Keratinocyte (primary cell): ENCODE data around the gene NOTUM. TPM values are rescaled to one million over a fixed set of nuclear protein-coding genes. Genes with fewer than 3 reads are reported as not detected.

Experiments used
- DNase-seq: peaks from one replicate; pipeline ENCODE4 v3.0.0-alpha.2; 2011; ENCODE audit warnings: low read depth, missing footprints, low spot score
- FAIRE-seq: peaks from 2 replicates; lab custom pipeline; 2011; peaks lifted over from hg19 to GRCh38; lab: Jason Lieb, UNC
- H2AFZ ChIP-seq: 2 replicates; pipeline ENCODE4 v1.6.0; 2012; ENCODE audit warnings: low read length, control low read depth, inconsistent platforms; ENCODE audit not compliant: control insufficient read depth
- H3K27ac ChIP-seq: 2 replicates; pipeline ENCODE4 v1.5.1; 2011; ENCODE audit warnings: low read length; ENCODE audit not compliant: control insufficient read depth, insufficient read depth
- H3K27me3 ChIP-seq: 3 replicates; pipeline ENCODE4 v1.6.0; 2011; ENCODE audit warnings: low read length; ENCODE audit not compliant: control insufficient read depth, insufficient read depth; ENCODE audit errors: extremely low read depth
- H3K36me3 ChIP-seq, 2 experiments: 2 replicates in 1 of 2; 3 replicates in 1 of 2; pipeline ENCODE4 v1.5.1; 2011; ENCODE audit warnings: low read length in 2 of 2, mild to moderate bottlenecking in 1 of 2; ENCODE audit not compliant: control insufficient read depth in 2 of 2, insufficient read depth in 2 of 2; ENCODE audit errors: extremely low read depth in 1 of 2
- H3K4me1 ChIP-seq: 3 replicates; pipeline ENCODE4 v1.5.1; 2011; ENCODE audit warnings: low read length; ENCODE audit not compliant: control insufficient read depth, insufficient read depth; ENCODE audit errors: extremely low read depth
- H3K4me2 ChIP-seq: 3 replicates; pipeline ENCODE4 v1.6.0; 2011; ENCODE audit warnings: low read depth, low read length; ENCODE audit not compliant: control insufficient read depth, insufficient read depth; ENCODE audit errors: extremely low read depth
- H3K4me3 ChIP-seq, 3 experiments: fragments of 200-600 bp in 1 of 3; sonication (generic) in 1 of 3; 2 replicates in 2 of 3; 3 replicates in 1 of 3; pipeline ENCODE4 v1.5.1; 2011 to 2016; ENCODE audit warnings: low read length in 3 of 3, mild to moderate bottlenecking in 3 of 3, control low read depth in 2 of 3, inconsistent platforms in 1 of 3, low read depth in 1 of 3, mixed read lengths in 1 of 3, mixed run types in 1 of 3, moderate library complexity in 1 of 3; ENCODE audit not compliant: control insufficient read depth in 2 of 3, insufficient read depth in 2 of 3; ENCODE audit errors: extremely low read depth in 1 of 3
- H3K79me2 ChIP-seq: 2 replicates; pipeline ENCODE4 v1.6.0; 2012; ENCODE audit warnings: low read length; ENCODE audit not compliant: control insufficient read depth, insufficient read depth
- H3K9ac ChIP-seq: 3 replicates; pipeline ENCODE4 v1.6.0; 2011; ENCODE audit warnings: low read length; ENCODE audit not compliant: control insufficient read depth, insufficient read depth; ENCODE audit errors: extremely low read depth
- H3K9me1 ChIP-seq: 3 replicates; pipeline ENCODE4 v1.6.0; 2011; ENCODE audit warnings: low read length; ENCODE audit not compliant: control insufficient read depth, insufficient read depth; ENCODE audit errors: extremely low read depth
- H3K9me3 ChIP-seq: 2 replicates; pipeline ENCODE4 v1.5.1; 2012; ENCODE audit warnings: low read depth, low read length; ENCODE audit not compliant: control insufficient read depth
- H4K20me1 ChIP-seq: 3 replicates; pipeline ENCODE4 v1.6.0; 2011; ENCODE audit warnings: low read length; ENCODE audit not compliant: control insufficient read depth, insufficient read depth; ENCODE audit errors: extremely low read depth
- CTCF ChIP-seq, 3 experiments: IDR thresholded peaks in 1 of 3; conservative IDR thresholded peaks in 1 of 3; optimal IDR thresholded peaks in 1 of 3; 2 replicates in 2 of 3; 3 replicates in 1 of 3; pipeline versions ENCODE3 to v1.5.1; 2011; ENCODE audit warnings: low read length in 3 of 3, mild to moderate bottlenecking in 3 of 3, moderate library complexity in 2 of 3, control low read depth in 1 of 3, inconsistent platforms in 1 of 3; ENCODE audit not compliant: insufficient read depth in 2 of 3; ENCODE audit errors: extremely low read depth in 1 of 3
- EZH2 ChIP-seq: IDR thresholded peaks from one replicate; pipeline ENCODE4 v1.6.1; 2012; ENCODE audit warnings: inconsistent platforms, mild to moderate bottlenecking, low read length, moderate library complexity
- dilution Hi-C: fragments of 300-500 bp; cut with MboI; formaldehyde crosslinking; loops from one replicate; pipeline ENCODE4 v1.7.0; 2020; ENCODE audit warnings: low sequenced_read_pairs; ENCODE audit not compliant: extremely low pct_ligation_motif_present
- polyA plus RNA-seq, 5 experiments: library from polyadenylated mRNA; depleted of rRNA in 3 of 5; stranded (reverse) in 3 of 5; stranded (forward) in 1 of 5; unstranded in 1 of 5; fragments of >200 nt; gene quantifications; 1 replicate in 1 of 5; 2 replicates in 3 of 5; 3 replicates in 1 of 5; pipeline versions ENCODE4 v1.2.1 to v1.2.3, GENCODE V29; 2011 to 2012; ENCODE audit warnings: missing spikeins in 2 of 5, low read depth in 1 of 5, low replicate concordance in 1 of 5

NOTUM gene
- polyA plus RNA-seq, 1 donor (not counting 4 experiments of a cell fraction or from before 2014, with no cell fraction given), result not detected

- Histone ChIP-seq H2AFZ (no peak overlapping the region), H3K79me2 (no peaks in the 10 kb centered on the region), H3K4me2 (peak overlapping the region; percentile 79), H3K27ac (no peak overlapping the region), H3K9me1 (no peaks in the 10 kb centered on the region), H3K36me3 (peaks cover 0 to 4% of the 10 kb centered on the region in 2 experiments), H3K27me3 (no peaks in the 10 kb centered on the region), H3K4me3 (peak overlapping the region in 2 of 3 experiments; percentile 20 to 87), H3K9me3 (no peaks in the 10 kb centered on the region), H4K20me1 (no peaks in the 10 kb centered on the region), H3K9ac (no peak overlapping the region), H3K4me1 (peaks cover 14% of the 10 kb centered on the region)
- TF ChIP-seq EZH2 (no peak), CTCF (optimal IDR thresholded peaks at IDR 0.05 in 1 of 3, IDR thresholded peaks at IDR 0.05 in 1 of 3, conservative IDR thresholded peaks at IDR 0.05 in 1 of 3; ENCODE audit: extremely low read depth in 1 of 3, insufficient read depth in 2 of 3, low read length in 3 of 3) (no peak)
- FAIRE-seq (no peak), DNase-seq (no peak)
- dilution Hi-C loops, result no loop called here
Measured at GRCh38 chr17:81978524-81979298, 17.7 kb upstream of the NOTUM start.

- DNase-seq (peak; percentile 23), FAIRE-seq (no peak)
- Histone ChIP-seq H3K9me3 (no peaks in the 10 kb centered on the region), H3K27me3 (no peaks in the 10 kb centered on the region), H3K4me2 (peak within 1 kb of the TSS; percentile 83), H3K4me3 (peak within 1 kb of the TSS; percentile 77 to 87 (median 83)), H3K4me1 (peaks cover 14% of the 10 kb centered on the region), H3K9me1 (no peaks in the 10 kb centered on the region), H3K27ac (peak within 1 kb of the TSS; percentile 82), H2AFZ (peak within 1 kb of the TSS; percentile 91), H3K9ac (peak within 1 kb of the TSS; percentile 86), H3K36me3 (peaks cover 0 to under 1% of the 10 kb centered on the region in 2 experiments), H3K79me2 (no peaks in the 10 kb centered on the region), H4K20me1 (no peaks in the 10 kb centered on the region)
- TF ChIP-seq CTCF (optimal IDR thresholded peaks at IDR 0.05 in 1 of 3, IDR thresholded peaks at IDR 0.05 in 1 of 3, conservative IDR thresholded peaks at IDR 0.05 in 1 of 3; ENCODE audit: extremely low read depth in 1 of 3, insufficient read depth in 2 of 3, low read length in 3 of 3), result no peak
- dilution Hi-C loops, result no loop called here
Measured at GRCh38 chr17:81977211-81977808, 16.3 kb upstream of the NOTUM start, which contains the start of gene ASPSCR1. Gene ASPSCR1, plus strand, starts transcription at chr17:81977629. Its CDS starts 18 bp downstream, at chr17:81977647.
